HG03520 (cell line): Measurements from ENCODE around the gene NDNF.

Source experiments
- ATAC-seq: cut with Tn5 transposase; IDR thresholded peaks from one replicate; pipeline ENCODE4 v1.9.1; 2021; ENCODE audit warnings: mild to moderate bottlenecking, moderate library complexity; ENCODE audit not compliant: unreplicated experiment

The NDNF gene

GRCh38 chr4:121018543-121018942 is 53.8 kb downstream of the NDNF start:
- no peak for ATAC-seq

- no peak for ATAC-seq
Observed at GRCh38 chr4:121016611-121017010, 55.7 kb downstream of the NDNF start.

- no peak for ATAC-seq
Observed at GRCh38 chr4:121015421-121015820, 56.9 kb downstream of the NDNF start.

- ATAC-seq: no peak
Observed at GRCh38 chr4:121014544-121014943, 57.8 kb downstream of the NDNF start.

- ATAC-seq: no peak
Observed at GRCh38 chr4:121011780-121012340, 60.5 kb downstream of the NDNF start.

GRCh38 chr4:121011138-121011537 is 61.2 kb downstream of the NDNF start:
- ATAC-seq: no peak

GRCh38 chr4:121009578-121010478 is 62.5 kb downstream of the NDNF start:
- ATAC-seq: no peak

- ATAC-seq: no peak
Observed at GRCh38 chr4:121007660-121008059, 64.7 kb downstream of the NDNF start.

GRCh38 chr4:121003863-121004262 is 68.5 kb downstream of the NDNF start:
- no peak for ATAC-seq

GRCh38 chr4:120995266-120996010 is 76.9 kb downstream of the NDNF start:
- ATAC-seq: no peak

- no peak for ATAC-seq
Observed at GRCh38 chr4:120994521-120994920, 77.8 kb downstream of the NDNF start.

- ATAC-seq: no peak
Observed at GRCh38 chr4:120991885-120992284, 80.5 kb downstream of the NDNF start.

GRCh38 chr4:120990246-120990645 is 82.1 kb downstream of the NDNF start:
- no peak for ATAC-seq
